Measurements from ENCODE around the gene DRAM2. TPM values are rescaled to one million over a fixed set of nuclear protein-coding genes. Genes with fewer than 3 reads are reported as not detected.

DRAM2 gene
- total and polyA plus RNA-seq, 2 of the 13 experiments (the other 11 are each of a cell fraction or from before 2014, with no cell fraction given) = 33.2 to 123 TPM

DNA sequence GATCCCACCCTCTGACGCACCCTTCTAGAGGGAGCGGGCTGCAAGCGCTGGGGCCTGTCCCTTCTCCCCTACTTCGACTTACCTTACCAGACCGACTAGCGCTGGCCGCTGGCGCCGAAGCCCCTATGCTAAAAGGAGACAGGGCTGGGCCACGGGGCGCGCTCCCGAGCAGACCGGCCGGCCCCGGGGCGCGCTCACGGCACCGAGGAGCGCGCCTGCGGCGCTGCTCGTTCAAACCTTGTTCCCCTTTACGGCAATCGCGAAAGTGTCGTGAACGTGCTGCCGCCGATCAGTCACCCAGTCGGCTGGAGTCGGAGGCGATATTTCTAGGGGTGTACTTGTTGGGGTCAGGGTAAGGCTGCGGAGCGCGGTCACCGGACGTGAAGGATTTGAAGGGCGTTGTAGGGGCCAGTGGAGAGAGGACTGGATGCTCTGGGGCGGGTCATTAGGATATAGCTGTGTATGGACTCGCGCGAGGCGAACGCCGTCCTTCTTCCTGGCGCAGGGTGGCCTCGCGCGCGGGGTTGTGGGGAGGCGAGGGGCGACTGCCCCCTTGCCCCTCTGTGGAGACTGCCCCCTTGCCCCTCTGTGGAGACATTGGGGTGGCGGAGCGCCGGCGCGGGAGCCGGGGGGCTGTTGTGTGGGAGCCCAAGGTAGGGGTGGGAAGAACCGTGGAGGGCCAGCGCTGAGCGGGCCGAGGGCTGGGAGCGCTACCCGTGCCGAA, at the start of gene DRAM2, which contains the start of gene CEPT1 (continued):
- TF ChIP-seq ATM (IDR thresholded peaks at IDR 0.05; ENCODE audit: borderline replicate concordance) = no peak
- no peak for TF ChIP-seq ZSCAN12 (CRISPR knock-in tag; IDR thresholded peaks at IDR 0.05)
- TF ChIP-seq FOXJ3 (CRISPR knock-in tag; IDR thresholded peaks at IDR 0.05; ENCODE audit: borderline replicate concordance) = no peak
- TF ChIP-seq MBNL3 (CRISPR knock-in tag; conservative IDR thresholded peaks at IDR 0.05) = no peak
- peak; percentile 56; the same call in 1 of the 2 replicates for TF ChIP-seq KDM4B (CRISPR knock-in tag; IDR thresholded peaks at IDR 0.05)
- no peak for TF ChIP-seq EP300 (IDR thresholded peaks at IDR 0.05; ENCODE audit: low read depth in 2 of 2, low read length in 2 of 2)
- no peak for TF ChIP-seq EP300 (CRISPR knock-in tag; IDR thresholded peaks at IDR 0.05; ENCODE audit: borderline replicate concordance)
- no peak for TF ChIP-seq ZBTB20 (CRISPR knock-in tag; IDR thresholded peaks at IDR 0.05; ENCODE audit: borderline replicate concordance, low read depth)
- TF ChIP-seq, protein P1, sequence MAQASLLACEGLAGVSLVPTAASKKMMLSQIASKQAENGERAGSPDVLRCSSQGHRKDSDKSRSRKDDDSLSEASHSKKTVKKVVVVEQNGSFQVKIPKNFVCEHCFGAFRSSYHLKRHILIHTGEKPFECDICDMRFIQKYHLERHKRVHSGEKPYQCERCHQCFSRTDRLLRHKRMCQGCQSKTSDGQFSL (CRISPR knock-in tag; IDR thresholded peaks at IDR 0.05) = 0 out of 2 replicates have a peak, but pooled peaks have one; percentile 45
- TF ChIP-seq ZNF331 (CRISPR knock-in tag; IDR thresholded peaks at IDR 0.05) = peak; percentile 59; the same call in 1 of the 2 replicates
- TF ChIP-seq, protein P2, sequence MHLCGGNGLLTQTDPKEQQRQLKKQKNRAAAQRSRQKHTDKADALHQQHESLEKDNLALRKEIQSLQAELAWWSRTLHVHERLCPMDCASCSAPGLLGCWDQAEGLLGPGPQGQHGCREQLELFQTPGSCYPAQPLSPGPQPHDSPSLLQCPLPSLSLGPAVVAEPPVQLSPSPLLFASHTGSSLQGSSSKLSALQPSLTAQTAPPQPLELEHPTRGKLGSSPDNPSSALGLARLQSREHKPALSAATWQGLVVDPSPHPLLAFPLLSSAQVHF (CRISPR knock-in tag; IDR thresholded peaks at IDR 0.05) = no peak
- peak; percentile 27 for TF ChIP-seq HOXA5 (CRISPR knock-in tag; IDR thresholded peaks at IDR 0.05)
- no peak for TF ChIP-seq STAT5B (CRISPR knock-in tag; IDR thresholded peaks at IDR 0.05)
- TF ChIP-seq ZNF468 (CRISPR knock-in tag; IDR thresholded peaks at IDR 0.05) = 0 out of 2 replicates have a peak, but pooled peaks have one; percentile 3
- TF ChIP-seq ZNF451 (CRISPR knock-in tag; IDR thresholded peaks at IDR 0.05) = no peak; the same call in 1 of the 2 replicates
- TF ChIP-seq ZNF225 (CRISPR knock-in tag; IDR thresholded peaks at IDR 0.05) = no peak; the same call in 1 of the 2 replicates
- TF ChIP-seq, protein P3, sequence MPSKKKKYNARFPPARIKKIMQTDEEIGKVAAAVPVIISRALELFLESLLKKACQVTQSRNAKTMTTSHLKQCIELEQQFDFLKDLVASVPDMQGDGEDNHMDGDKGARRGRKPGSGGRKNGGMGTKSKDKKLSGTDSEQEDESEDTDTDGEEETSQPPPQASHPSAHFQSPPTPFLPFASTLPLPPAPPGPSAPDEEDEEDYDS (CRISPR knock-in tag; IDR thresholded peaks at IDR 0.05) = peak; percentile 74
- peak; percentile 86 for TF ChIP-seq POLR2G (IDR thresholded peaks at IDR 0.05; ENCODE audit: low read depth, low read length)
- peak; percentile 93 for TF ChIP-seq ZNF7 (CRISPR knock-in tag; IDR thresholded peaks at IDR 0.05)
- TF ChIP-seq NFKB2 (CRISPR knock-in tag; IDR thresholded peaks at IDR 0.05; ENCODE audit: borderline replicate concordance) = no peak
- TF ChIP-seq, protein P4, sequence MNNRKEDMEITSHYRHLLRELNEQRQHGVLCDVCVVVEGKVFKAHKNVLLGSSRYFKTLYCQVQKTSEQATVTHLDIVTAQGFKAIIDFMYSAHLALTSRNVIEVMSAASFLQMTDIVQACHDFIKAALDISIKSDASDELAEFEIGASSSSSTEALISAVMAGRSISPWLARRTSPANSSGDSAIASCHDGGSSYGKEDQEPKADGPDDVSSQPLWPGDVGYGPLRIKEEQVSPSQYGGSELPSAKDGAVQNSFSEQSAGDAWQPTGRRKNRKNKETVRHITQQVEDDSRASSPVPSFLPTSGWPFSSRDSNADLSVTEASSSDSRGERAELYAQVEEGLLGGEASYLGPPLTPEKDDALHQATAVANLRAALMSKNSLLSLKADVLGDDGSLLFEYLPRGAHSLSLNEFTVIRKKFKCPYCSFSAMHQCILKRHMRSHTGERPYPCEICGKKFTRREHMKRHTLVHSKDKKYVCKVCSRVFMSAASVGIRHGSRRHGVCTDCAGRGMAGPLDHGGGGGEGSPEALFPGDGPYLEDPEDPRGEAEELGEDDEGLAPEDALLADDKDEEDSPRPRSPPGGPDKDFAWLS (CRISPR knock-in tag; IDR thresholded peaks at IDR 0.05; ENCODE audit: borderline replicate concordance) = no peak
- TF ChIP-seq ZNF292 (CRISPR knock-in tag; IDR thresholded peaks at IDR 0.05; ENCODE audit: borderline replicate concordance, low read depth) = peak; percentile 86
- TF ChIP-seq, protein P5, sequence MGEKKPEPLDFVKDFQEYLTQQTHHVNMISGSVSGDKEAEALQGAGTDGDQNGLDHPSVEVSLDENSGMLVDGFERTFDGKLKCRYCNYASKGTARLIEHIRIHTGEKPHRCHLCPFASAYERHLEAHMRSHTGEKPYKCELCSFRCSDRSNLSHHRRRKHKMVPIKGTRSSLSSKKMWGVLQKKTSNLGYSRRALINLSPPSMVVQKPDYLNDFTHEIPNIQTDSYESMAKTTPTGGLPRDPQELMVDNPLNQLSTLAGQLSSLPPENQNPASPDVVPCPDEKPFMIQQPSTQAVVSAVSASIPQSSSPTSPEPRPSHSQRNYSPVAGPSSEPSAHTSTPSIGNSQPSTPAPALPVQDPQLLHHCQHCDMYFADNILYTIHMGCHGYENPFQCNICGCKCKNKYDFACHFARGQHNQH (CRISPR knock-in tag; IDR thresholded peaks at IDR 0.05) = peak; percentile 82
- TF ChIP-seq ZC3H13 (CRISPR knock-in tag; IDR thresholded peaks at IDR 0.05) = no peak; the same call in 1 of the 2 replicates
- TF ChIP-seq MED13 (CRISPR knock-in tag; IDR thresholded peaks at IDR 0.05) = no peak
- TF ChIP-seq AHR (CRISPR knock-in tag; IDR thresholded peaks at IDR 0.05) = no peak; the same call in 1 of the 2 replicates
- TF ChIP-seq ZNF441 (CRISPR knock-in tag; IDR thresholded peaks at IDR 0.05; ENCODE audit: borderline replicate concordance) = peak; percentile 96
- TF ChIP-seq DNMT1 (CRISPR knock-in tag; IDR thresholded peaks at IDR 0.05) = peak; percentile 18; the same call in 1 of the 2 replicates
